ENCODE measurements around the gene NR2F1.
A peak's percentile ranks its signal among the peaks of the same experiment; 100 is the strongest.

The NR2F1 gene

DNA sequence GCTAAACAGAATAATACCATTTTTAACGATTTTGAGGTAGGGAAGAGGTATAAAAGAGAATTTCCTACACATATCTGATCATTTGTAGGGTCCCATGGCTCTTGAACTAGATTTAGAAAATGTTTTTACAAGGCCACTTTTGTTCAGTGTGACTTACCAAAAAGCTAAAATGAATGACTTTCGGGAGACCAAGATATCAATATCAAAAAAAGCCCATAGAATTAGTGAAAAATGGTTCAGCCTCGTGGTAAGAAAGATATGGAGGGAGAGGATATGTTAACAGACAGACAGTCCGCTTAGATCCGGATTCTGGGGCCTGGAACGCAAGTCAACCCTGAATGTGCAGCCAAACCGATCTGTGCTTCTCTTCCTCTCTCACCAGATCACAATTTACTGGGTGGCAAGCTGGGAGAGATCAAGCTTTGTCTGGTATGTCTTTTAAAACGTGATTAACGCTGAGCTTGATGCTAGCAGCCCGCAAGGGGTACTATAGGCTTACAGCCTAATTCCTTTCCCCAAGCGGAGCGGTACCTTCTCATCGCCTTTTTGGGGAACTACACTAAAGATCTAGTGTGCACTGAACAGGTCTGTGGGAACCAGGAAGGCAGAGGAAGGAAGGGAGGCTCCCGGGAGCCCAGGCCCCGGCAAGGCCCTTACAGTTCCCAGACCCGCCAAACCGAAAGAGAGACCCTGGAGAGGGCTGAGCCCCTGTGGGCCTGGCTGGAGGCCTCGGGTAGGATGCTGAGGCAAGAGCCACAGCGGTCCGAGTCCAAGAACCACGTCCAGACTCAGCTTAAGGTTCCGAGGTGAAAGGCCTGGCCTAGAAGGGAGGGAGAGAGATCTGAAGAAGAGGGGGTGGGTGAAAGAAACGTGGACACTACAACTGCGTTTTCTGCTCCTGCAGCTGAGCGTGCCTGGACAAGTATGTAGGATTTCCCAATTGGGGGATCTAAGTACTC, 4.9 kb upstream of the NR2F1 start:
- DNase-seq: no peak

GRCh38 chr5:93578813-93579691, 4.0 kb upstream of the NR2F1 start:
- no peak for DNase-seq

DNA sequence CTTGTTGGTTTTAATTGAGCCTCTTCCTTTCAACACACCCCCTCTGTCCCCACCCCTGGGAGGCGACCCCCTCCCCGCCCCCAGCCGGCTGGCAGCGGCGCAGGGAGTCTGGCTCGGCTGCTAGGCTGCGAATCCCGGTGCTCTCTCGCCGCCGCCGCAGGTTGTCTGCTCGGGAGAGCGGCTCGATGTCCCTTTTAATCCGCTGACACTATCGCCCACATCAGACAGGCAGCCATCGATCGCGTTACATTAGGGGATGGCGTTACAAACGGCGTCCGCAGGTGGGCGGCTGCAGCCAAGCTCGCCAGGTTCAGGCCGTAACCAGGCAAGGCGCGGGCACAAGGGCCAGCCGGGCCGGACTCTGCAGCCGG, 3.3 kb upstream of the NR2F1 start:
- DNase-seq: no peak

- DNase-seq: no peak
Observed at GRCh38 chr5:93580063-93580926, 2.7 kb upstream of the NR2F1 start.

DNA sequence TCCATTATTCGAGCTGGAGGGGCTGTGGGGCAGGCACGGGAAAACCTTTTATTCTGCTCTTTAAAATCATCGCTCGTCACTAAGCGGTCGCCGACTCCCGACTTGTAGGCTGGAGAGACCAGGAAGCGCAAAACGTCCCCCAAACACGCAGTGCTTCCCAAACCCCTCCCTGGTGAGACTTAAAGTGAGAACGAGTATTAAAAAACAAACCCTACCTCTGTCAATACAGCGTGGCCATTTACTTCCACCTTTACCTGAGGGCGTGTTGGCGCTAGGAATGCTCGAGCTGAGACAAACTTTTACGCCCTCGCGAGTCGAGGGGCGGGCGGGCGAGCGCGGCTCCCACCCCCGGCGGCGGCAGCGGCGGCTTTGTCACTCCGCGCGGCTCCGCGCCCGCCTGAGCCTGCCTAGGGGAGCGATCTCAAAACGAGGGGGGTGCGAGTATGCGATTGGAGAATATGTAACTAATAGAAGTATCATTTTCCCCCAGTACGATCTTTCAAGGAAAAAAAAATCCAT, 2.0 kb upstream of the NR2F1 start, which contains the start of gene NR2F1-AS1:
Gene NR2F1-AS1 (minus strand): TSS at position 293 of the 519 bp plus-strand sequence.
- no peak for DNase-seq

DNA sequence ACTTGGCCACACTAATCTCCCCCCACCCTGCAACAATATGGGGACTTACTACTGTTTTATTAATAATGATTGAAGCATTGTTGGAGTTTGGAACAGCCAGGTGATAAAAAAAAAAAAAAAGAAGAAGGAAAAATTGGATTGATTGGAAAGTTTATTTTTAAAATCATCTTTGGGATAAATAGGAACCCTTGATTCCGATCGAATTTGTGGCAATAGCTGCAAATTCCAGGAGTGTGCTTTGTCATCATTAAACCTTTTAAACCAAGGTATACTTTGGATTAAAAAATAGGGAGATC, 907 bp upstream of the NR2F1 start:
- no peak for DNase-seq

DNA sequence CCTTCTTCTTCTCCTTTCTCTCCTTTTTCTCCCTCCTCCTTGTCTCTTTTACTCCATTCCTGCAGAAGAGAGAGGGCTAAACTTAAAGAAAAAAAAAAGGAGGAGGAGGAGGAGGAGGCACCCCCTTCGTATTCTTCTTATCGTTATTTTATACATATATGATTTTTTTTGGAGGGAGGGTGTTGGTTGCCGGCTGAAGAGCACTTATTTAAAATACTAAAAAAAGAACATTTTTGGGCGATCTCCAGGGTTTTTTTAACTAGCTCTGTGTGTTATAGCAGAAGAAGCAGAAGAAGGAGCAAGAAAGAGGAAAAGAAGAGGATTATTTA, 381 bp downstream of the NR2F1 start:
- no peak for DNase-seq

DNA sequence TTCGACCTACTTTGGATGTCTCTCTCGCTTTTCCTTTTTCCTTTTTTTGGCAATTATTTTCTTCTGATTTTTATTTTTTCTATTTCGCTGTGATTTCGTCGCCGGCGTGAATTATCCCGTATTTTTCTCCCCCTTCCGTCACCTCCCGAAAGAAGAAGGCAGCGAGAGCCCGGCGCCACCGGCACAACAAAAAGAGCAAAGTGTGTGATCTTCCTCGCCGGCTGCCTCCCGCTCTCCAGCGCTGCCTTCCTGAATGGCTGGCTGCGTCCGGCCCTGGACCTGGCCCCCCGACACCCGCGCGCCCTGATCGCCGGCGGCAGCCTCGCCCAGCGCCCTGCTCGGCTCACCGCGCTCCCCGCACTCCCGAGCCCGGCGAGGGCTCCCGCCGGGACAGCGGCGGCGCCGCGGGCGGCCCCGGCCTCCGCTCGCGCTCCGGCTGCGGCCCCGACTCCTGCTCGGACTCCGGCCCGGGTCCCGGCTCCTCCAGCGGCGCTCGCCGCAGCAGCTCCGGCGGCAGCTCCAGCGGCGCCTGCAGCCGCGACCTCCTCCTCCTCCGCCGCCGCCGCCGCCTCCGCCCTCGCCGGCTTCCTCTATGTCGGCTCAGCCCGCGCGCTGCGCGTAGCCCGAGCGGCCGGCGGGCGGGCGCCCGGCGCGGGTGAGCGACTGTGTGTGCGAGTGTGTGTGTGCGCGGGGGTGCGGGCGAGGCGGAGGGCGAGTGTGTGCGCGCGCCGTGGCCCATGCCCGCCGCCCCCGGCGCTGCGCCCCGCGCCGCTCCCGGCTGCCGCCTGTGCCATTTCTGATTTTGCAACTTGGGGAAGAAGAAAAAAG, 960 bp downstream of the NR2F1 start:
- DNase-seq: peak; percentile 52

DNA sequence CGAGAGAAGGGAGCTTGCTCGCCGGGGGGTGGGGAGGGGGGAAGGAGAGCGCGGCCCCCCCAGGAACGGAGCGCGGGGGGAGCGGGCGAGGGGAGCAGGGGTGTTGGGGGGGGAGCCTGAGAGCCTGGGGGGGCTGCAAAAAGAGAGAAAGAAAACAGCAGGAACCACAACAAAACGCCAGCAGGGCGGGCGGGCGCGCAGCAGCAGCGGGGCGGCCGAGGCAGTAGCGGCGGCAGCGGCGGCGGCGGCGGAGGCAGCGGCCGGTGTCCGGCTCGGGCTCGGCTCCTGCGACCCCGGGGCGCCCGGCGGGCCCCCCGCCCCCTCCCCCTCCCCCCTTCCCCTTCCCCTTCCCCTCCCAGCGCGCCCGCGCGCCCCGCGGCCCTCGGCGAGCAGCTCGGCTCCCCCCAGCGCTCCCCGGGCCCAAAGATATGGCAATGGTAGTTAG, 1.6 kb downstream of the NR2F1 start:
- DNase-seq: no peak

DNA sequence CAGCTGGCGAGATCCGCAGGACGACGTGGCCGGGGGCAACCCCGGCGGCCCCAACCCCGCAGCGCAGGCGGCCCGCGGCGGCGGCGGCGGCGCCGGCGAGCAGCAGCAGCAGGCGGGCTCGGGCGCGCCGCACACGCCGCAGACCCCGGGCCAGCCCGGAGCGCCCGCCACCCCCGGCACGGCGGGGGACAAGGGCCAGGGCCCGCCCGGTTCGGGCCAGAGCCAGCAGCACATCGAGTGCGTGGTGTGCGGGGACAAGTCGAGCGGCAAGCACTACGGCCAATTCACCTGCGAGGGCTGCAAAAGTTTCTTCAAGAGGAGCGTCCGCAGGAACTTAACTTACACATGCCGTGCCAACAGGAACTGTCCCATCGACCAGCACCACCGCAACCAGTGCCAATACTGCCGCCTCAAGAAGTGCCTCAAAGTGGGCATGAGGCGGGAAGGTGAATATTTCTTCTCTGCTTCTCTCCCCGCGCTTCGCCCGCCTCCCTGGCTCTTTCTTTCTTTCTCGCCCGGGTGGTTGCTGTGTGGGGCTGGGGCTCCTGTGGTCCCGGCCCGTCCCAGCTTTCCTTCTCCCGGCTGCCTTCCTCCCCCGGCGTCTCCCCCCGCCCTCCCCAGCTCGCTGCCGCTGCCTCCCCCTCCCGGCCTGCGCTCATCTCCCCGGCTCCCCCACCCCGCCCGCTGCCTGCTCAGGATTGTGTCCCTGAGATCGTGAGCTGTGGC, 2.2 kb downstream of the NR2F1 start:
- no peak for DNase-seq

GRCh38 chr5:93585767-93586385, 2.9 kb downstream of the NR2F1 start:
- DNase-seq: no peak

DNA sequence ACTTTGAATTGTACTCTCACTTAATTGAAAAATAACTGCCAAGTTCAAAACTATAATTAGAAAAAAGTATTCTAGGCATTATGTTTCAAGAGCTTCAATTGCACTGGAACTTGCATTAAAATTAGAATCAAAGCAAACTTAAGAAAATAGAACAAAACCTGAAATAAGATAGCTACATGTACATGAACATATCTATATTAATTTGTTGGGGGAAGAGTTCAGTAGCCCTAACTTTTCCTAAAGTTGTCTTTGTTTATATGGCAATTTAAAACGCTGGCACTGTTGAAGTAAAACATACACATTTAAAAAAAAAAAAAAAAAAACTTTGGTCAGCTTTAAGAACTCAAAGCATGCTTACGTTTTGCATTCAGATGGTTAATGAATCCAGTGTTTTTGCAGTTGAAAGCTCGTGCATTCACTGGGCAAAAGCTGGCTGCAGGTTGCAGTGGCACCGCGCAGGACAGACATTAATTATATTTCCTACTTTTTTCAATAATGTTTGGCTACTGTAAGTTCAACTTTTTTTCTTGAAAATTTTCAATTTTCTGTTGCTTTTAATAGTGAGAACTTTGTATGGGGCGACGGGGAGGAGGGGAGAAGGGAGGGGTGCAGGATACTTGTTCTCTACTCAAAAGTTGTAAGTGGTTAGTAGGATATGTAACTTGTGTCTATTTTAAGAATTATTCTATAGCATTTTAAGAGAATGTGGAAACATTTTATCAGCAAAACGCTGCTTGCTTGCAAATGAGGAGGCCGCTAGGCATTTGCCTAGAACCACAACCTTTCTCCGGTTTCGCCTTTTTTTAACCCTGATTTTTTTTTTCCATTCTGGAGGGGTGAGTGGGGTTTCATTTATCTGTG, 3.9 kb downstream of the NR2F1 start:
- DNase-seq: no peak

GRCh38 chr5:93587597-93588351, 4.8 kb downstream of the NR2F1 start:
- no peak for DNase-seq

DNA sequence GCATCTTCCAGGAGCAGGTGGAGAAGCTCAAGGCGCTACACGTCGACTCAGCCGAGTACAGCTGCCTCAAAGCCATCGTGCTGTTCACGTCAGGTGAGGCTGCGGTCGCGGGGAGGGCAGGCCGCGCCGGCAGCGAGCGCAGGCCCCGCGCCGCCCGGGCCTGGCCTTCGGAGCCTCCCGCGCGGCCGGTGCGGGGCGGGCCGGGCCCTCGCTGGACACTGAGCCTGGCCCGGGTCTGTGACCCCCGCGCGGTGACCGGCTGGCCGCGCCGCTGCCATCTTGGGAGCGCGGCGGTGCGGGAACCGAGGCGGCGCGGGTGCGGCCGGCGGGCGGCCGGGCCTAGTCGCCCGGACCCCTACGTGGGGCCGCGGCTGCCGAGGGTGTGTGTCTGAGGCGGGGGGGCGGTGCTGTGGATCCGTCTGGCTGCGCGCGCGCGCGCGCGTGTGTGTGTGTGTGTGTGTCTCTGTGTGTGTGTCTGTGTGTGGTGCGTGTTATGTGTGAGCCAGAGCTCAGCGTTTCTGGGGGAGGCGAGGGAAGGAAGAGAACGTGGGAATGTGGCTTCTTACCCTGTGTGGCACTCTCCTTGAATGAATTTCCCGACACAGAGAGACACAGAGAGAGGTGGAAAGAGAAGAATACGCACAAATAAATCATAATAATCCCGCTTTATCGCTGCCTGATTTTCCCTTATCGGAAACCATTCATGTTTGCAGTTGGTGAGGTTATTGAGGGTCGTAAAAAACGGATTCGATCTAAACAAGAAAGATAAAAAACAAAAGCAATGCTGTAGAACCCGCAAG, 5.5 kb downstream of the NR2F1 start:
- DNase-seq: no peak

- no peak for DNase-seq
Observed at GRCh38 chr5:93589152-93589828, 6.3 kb downstream of the NR2F1 start.

DNA sequence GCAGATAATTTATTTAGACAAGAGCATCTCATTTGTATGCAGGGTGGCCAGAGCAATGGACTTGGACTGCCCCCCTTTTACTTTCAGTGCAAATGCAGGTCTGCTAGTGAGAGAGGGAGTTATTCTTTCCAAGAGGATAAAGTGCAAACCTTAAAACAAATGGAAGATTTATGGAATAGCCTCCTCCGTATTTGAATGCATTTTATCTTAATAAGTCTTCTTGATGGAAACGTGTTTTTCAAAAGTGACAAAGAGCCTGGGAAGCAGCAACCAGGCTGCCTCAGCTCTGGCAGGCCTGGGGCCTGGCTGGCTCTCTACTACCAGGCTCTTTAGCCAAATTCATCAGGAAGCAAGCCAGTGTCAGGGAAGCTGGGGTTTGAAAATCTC, 6.8 kb downstream of the NR2F1 start:
- DNase-seq: no peak

- DNase-seq: no peak
Observed at GRCh38 chr5:93590493-93590892, 7.5 kb downstream of the NR2F1 start.
